Hindlimb muscle (tissue), 1 donor: ENCODE measurements around the gene SLC5A3. TPM values are rescaled to one million over a fixed set of nuclear protein-coding genes. Genes with fewer than 3 reads are reported as not detected.

ENCODE experiments used
- DNase-seq: peaks from one replicate; pipeline ENCODE4 v3.0.0-alpha.2; 2013
- polyA plus RNA-seq: library from polyadenylated mRNA; unstranded; fragments of 120-200 nt; gene quantifications from one replicate; pipeline ENCODE4 v1.2.1, GENCODE V29; 2013; ENCODE audit not compliant: insufficient read length

The SLC5A3 gene
- polyA plus RNA-seq, 1 donor = 4.4 TPM

DNA sequence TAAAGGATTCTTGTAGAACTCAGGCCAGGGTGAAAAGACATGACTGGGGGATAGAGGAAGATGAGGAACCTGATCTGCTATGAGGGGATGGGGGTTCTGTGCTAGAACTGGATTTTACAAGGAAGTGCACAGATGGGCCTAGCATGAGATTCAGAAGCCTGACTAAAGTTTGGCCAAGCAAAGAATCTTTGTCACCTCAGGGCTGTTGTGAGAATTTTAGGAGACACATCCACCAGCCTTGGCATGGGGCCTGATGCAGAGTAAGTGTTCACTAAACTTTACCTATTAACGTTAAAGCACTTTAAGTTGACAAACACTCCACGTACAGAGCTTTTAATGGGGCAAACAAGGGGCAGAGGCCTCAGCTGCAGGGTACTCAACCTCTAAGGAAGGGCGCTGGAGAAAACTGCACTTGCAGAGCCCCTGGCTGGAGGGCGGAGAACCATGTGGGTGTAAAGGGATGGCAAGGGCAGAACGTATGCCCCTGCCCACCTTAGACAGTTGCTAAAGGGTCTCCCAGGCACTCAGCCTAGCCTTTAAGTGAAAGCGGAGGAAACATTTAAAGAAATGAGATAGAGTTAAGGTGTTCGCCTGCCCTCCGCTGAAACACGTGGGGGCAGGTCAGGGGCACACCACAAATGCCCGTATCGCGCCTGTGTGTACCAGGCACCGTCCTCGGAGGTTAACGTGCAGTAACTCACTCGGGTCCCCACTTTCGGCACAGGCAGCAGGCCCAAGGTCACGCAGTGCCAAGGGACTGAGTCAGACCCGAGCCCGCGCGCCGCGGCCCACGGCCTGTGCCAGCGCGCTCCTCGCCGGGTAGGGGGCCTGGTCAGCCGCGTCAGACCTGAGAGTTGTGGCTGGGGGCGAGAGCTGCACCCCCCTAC, 990 bp upstream of the SLC5A3 start:
- DNase-seq = peak; percentile 8

GRCh38 chr21:34073749-34074282, 438 bp downstream of the SLC5A3 start:
- peak; percentile 62 for DNase-seq

DNA sequence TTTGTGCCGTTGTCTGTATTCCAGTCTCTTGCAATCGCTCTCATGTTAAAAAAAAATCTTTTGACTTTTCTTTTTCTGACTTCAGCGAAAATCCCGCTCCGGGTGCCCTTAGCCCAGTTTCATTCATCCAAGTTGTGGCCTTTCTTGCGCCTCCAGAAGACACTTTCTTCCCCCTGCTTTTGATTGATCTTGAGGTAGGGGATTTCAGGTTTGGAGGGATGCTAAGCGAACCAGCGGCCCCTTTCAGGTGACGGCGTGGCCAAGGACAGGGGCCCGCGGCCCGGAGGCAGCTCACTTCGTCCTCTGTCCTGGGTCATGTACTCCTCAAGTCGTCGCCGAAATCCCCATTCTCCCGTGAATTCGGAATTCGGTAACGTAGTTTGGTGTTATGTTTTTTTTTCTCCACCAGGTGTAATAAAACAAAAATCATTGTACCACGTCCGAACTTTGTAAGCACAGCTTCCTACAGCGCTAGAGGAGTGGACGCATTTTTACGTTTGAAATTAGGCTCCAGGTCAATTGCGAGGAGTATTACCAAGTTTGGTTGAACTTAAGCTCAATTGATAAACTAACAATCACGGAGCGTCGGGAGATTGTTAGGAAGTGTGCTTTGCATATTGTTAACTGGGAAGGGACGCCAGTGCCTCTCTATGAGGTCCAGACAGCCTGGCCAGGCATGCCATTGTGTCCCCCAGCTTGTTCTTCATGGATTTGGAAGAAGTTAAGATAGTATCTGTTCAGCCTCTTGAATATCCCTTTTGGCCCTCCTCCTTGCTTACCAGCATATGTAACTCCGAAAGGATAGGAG, 1.1 kb downstream of the SLC5A3 start:
- peak; percentile 20 for DNase-seq

GRCh38 chr21:34075091-34075425, 1.7 kb downstream of the SLC5A3 start:
- DNase-seq = no peak

DNA sequence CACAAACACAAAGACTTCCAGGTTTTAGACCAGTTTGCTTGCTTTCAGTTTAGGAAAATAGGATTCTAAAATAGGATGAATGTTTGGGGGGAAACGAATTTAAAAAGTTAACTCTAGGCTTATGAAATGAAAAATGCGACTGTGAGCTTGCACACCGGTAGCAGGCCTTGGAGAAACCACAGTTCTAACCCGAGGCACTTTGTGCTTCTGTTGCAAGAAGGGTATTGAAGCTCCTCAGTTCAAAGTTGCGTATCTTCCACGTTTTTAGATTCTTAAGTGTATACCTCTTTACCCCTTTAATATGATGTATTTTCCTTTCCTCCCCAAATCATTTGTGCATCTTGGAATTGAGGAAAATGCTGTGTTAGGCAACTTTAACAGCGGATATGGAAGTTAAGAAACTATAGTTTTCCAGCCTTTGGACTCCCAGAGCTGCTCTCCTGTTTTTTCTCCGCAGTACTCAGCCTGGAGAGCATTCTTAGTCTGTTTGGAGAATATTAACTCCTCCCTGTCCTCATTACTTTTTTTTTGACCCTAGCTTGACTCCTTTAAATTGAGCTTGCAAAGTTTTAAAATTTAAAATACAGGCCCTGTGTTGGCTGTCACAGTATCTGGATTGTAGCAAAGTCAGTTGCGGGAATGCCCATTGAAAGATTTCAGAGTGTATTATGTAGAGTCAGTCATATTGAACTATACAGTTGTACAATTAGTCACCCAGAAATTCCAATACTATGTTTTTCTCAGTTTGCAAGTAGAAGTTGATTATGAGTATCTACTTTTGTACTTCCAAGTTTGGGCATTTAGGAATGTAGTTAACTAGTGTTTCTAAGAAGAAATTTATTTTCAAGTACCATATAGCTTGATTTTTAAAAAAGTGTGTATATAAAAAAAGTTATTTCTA, 2.6 kb downstream of the SLC5A3 start:
- DNase-seq = no peak

GRCh38 chr21:34076835-34077234, 3.5 kb downstream of the SLC5A3 start:
- DNase-seq = no peak

DNA sequence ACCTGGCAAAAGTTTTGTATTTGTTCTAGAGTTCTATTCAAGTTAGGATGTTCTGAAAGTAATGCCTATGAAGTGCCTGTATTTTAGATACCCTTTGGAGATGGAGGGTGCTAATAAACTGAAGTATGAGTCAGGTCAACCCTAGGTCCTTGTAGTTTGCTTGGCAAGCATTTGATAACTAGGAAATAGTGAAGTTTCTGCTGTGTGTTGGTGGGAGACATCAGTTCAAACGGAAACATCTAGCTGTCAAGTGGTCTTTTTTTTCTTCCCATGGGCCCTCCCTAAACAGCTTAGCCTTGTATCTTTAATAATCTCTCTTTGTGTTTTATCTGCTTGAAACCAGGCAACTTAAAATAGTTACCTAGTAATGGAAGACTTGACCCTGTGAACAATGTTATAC, 4.5 kb downstream of the SLC5A3 start:
- no peak for DNase-seq

DNA sequence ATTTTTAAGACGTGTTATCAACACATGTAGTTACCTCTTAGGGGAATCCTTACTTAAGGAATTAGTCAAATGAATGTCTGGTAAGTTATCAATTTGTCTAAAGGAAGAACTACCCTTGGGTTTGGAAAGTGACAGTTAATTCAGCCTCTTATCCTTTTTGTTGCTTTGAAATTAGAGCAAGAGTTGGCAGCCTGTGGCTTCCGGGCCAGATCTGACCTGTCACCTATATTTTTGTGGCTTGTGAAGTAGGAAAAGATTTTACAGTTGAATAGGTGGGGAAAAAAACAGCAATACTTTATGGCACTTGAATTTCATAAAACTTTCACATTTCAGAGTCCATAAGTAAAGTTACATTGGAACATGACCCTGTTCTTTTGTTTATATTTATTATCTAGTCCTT, 5.5 kb downstream of the SLC5A3 start:
- DNase-seq = no peak

GRCh38 chr21:34080710-34081109, 7.3 kb downstream of the SLC5A3 start:
- no peak for DNase-seq

DNA sequence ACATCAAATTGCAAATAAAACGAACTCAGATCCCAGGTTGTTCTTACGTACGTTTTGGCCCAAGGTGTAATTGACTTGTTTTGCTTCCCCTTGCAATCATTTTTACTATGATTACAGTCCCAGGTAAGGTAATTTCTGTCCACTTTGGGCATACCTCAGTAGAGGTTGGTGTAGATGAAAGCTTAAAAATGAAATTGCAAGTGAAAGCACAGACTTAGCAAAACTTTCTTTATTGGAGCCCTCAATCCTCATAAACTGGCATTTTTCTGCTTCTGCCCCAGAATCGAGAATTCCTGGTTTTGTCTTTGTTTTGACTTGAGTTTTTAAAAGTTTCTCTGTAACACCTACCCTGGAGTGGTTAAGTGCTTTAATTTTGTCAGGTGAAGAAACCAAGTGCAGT, 9.4 kb downstream of the SLC5A3 start:
- DNase-seq = no peak

GRCh38 chr21:34083357-34083756, 10.0 kb downstream of the SLC5A3 start:
- no peak for DNase-seq

DNA sequence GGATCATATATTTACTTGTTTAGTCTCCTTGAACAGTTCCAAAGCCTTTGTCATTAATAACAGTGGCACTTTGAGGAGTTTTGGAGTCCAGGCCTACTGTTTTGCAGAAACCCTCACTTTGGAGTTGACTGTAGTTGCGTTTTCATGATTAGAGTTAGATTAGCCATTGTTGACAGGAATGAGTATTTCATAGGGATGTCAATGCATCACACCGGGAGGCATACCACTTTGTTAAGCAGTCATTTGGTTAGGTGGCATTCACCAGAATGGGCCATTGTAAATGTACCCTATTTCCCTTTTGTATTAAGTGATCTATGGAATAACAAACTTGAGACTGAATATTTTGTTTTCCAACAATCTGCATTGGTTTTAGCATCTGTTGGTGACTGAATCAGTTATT, 11.8 kb downstream of the SLC5A3 start:
- DNase-seq = no peak

DNA sequence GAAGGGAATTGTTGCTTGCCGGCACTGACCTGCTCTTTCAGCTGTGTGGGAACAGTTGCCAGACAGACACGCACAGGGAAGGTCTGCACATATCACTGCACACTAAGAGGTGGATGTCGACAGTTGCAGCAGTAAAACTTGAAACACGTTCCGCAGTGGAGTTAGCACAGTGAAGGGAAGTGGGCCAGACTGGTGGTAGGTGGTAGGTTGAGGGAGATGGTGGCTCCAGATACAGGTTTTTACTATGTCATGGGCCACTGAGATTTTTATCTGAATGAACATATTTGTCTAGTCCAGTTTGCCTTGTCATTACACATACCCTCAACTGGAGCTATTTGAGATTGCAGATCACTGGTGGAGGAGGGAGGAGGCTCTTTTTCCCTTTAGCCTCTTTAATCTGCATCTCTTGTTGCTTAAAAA, 13.5 kb downstream of the SLC5A3 start:
- DNase-seq = no peak

GRCh38 chr21:34088752-34089151, 15.4 kb downstream of the SLC5A3 start:
- DNase-seq = no peak

DNA sequence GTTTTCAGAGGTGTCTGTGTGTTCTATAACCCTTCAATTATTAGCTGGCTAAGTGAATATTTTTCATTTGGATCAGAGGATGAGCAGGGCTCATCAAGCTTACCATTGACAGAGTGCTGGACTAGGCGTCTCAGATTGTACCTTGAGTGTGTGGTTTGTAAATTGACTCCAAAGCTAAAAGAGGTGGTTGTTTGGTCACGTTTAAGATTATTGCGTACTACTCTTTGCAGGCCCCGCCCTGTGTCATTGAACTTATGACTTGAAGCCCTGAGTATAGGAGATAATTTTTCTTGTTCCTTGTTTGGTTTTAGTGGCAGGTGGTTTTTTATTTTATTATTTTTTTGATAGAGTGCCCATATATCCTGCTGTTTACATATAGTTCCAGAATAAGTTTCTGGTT, 17.7 kb downstream of the SLC5A3 start:
- no peak for DNase-seq

DNA sequence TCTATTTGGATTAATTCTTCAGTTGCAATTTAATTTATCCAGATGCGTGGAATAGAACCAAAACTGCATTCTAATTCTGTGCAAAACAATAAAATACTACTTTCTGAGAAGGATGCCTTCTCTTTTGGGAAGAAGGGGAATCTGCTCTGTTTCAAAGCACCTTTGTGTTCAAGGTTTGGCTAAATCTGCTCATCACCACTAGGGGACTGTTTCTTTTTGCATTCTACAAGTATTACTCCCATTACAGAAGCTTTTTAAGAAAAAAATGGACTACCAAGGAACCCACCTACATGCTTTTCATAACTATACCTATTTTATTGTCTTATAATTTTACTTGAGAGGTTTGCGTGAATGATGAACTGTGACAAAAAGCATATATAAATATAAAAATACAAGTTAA, 18.2 kb downstream of the SLC5A3 start:
- DNase-seq = no peak

GRCh38 chr21:34092262-34092921, 19.0 kb downstream of the SLC5A3 start:
- DNase-seq = no peak

- no peak for DNase-seq
Observed at GRCh38 chr21:34093083-34093482, 19.7 kb downstream of the SLC5A3 start.

DNA sequence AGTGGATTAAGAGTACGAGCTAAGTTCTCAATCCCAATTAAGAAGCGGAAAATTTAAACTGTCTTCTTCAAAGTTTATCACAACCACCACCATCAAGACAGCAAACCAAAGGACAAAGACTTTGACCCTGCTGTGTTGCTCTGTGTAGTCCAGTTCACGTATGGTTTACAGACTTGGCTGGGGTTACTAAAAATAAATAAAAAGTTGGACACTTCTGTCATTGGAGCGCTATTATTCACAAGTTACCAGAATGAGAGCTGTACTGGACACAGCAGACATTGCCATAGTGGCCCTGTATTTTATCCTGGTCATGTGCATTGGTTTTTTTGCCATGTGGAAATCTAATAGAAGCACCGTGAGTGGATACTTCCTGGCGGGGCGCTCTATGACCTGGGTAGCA, 21.6 kb downstream of the SLC5A3 start:
- DNase-seq = no peak

DNA sequence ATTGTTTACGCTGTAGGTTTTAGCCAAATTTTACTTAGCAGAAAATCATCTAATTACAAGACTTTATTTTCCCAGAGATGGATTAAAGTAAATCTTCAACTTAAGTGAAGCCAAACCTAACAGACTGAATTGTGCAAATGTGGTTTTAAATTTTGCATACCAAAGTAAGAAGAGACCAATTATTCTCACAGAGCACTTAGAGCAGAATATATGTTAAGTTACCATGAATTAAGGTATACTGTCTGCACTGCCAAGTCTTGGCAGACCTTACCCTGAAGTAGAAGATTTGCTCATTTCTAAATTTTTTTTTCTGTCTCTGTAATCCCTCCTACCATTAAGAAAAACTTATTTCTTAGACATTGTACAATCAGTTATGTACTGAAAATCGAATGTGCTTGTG, 24.1 kb downstream of the SLC5A3 start:
- no peak for DNase-seq

GRCh38 chr21:34100337-34100736, 27.0 kb downstream of the SLC5A3 start:
- no peak for DNase-seq

GRCh38 chr21:34100790-34101189, 27.4 kb downstream of the SLC5A3 start:
- DNase-seq = no peak
